ENCODE measurements around the gene TMOD4.
A peak's percentile ranks its signal among the peaks of the same experiment; 100 is the strongest.
"Not testable (repeated sequence)": the region's sequence is repeated elsewhere in the genome, so short reads cannot be mapped to it uniquely, and the experiment has no call there.

Gene TMOD4

DNA sequence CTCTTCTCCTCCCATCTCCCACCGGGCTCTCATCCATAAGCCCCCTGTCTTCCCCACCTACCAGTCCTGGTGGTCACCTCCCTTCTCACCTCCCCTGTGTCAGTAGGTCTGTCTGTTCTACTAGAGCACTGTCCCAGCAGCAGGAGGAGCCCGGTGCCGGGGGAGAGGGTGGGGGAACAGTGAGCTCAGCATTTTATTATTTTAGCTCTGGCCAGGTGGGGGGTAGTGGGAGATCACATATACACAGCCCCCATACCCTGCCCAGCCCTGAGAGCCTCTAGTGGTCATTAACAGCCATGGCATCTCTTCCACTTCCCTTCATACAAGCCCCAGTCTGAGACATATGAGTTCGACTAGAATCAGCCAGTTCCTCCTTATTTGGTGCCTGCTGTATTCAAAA is at the start of gene TMOD4:
TMOD4 (minus strand) TSS at position 119 of the 400 bp plus-strand sequence. CDS start 1,106 bp downstream, outside the sequence.
- DNase-seq, result no peak

DNA sequence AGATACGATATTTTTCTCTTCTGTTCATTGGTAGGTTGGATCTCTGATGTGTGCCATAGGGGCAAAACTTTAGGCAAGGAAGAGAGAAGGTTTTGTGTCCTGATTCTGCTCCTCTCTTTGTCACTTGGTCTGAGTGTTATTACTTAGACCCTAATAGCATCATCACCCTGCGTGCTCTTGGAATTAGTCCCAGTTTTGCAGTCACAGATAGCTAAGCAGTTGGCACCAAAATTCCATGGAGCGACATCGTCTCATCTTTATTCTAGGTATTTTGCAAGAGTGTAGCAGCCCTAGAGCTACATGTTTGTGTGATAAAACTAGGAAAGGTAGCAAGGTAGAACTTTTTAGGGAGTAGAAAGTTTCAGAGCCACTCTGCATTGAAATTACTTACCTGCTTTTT is 46.3 kb upstream of the TMOD4 start:
- DNase-seq, result no peak

DNA sequence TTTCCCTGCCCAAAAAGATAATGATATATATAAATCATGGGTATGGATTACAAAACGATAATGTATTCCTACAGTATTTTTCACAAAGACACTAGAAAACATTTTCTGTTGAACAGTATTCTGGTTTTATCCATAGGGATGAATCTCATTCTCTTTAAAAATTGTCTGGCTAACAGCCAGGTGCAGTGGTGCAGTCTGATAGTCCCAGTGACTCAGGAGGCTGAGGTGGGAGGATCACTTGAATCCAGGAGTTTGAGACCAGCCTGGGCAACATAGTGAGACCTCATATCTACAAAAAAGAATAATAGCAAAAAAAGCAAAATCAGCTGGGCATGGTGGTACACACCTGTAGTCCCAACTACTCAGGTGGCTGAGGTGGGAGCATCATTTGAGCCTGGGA is 45.8 kb upstream of the TMOD4 start:
- DNase-seq, result no peak

DNA sequence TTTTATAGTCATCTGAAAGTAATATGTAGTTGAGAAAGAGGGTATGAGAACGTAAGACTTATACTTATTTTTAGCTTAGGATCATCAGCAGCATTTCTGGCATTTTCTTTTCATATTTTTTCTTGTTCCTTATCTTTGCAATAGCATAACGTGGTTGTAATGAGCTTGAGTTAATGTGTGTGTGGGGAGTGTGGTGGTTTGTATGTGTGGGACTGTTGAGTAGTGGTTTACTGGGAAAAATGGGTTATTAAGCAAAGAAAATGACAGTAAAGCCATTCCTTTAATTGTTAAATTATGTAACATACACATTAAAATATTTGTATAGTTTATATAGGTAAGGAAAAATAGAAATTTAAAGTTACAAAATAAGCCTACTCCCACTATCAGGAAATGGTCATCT is 37.8 kb upstream of the TMOD4 start:
- DNase-seq, result no peak

DNA sequence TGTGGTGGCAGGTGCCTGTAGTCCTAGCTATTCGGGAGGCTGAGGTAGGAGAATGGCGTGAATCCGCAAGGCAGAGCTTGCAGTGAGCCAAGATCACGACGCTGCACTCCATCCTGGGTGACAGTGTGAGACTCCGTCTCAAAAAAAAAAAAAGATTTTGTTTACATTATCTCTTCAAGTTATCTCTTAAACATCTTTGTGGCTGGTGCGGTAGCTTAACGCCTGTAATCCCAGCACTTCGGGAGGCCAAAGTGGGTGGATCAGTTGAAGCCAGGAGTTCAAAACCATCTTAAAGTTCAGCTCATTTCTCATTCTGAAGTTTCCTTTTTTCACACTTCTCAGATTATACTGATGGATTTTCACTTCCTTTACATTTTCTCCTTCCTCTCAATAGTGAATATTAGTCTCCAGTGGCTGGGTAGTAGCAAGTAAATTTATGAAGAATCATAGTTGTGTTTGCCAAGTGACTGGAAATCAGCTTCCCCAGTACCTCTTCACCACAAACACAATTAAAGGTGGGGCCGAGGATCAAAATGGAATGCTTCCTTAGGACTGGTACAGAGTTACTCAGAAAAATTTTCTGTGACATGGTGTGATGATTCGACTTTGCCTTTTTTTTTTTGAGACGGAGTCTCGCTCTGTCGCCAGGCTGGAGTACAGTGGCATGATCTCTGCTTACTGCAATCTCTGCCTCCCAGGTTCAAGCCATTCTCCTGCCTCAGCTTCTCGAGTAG is 36.4 kb upstream of the TMOD4 start:
- DNase-seq, result no peak

DNA sequence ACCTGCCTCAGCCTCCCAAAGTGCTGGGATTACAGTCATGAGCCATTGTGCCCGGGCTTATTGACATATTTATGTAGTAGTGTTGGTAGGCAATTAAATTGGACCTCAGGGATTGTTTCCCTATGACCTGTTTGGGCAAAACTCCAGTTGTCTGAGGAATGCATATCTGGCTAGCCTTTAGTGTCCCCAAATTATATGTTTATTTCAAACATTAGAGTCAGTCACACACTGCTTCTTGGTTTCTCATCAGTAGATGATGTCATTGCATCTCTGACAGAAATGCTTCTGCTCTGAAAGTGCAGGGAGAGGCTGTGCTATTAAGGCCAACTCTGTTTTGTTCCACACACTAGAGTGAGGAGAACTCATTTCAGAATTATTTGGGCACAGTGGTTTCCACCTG is 35.0 kb upstream of the TMOD4 start:
- DNase-seq, result no peak

DNA sequence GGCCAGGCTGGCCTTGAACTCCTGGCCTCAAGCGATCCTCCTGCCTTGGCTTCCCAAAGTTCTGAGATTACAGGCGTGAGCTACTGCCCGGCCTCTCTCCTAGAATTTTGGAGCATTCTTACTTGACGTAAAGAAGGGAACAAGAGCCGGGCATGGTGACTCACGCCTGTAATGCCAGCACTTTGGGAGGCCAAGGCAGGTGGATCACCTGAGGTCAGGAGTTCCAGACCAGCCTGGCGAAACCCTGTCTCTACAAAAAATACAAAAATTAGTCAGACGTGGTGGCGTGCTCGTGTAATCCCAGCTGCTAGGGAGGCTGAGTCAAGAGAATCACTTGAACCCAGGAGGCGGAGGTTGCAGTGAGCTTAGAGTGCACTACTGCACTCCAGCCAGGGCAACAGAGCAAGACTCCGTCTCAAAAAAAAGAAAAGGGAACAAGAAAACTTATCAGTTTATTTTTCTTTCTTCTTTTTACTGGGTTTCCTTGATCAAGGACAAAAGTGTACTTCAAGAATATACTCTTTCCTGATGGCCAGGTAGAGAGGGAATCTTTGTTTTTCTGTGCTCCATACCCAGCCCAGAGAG is 29.7 kb upstream of the TMOD4 start:
- not testable (repeated sequence) for DNase-seq

DNA sequence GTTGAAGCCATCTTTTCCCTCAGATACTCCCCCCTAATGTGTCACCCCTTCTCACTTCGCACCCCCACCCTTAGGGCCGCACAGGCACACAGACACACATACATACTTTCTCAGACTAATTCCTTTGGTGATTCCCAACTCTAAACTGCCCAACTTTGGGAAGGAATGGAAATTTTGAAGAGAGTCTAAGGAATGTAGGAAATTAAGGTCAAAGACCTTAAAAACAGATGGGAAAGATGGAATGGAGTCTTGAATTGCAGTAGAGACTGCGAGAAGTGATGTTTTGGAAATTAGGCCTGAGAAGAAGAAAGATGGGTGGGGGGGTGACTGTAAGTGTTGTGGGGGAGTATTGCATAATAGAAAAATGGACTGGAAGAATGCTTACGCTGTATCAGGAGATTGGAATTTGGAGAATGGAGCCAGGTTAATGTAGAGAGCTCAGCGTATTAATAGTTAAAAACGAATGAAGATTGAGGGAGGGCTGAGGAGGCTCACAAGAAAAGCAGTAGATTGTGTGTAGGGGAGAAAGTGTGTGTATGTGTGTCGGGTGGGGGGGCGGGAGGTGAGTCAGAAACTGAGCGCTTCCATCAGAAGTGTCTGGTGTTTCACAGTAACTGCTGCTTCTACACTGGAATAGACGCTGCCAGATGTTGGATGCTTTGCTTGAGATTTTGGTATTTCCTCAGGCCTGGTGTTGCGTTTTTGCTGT is 24.2 kb upstream of the TMOD4 start:
- no peak for DNase-seq

DNA sequence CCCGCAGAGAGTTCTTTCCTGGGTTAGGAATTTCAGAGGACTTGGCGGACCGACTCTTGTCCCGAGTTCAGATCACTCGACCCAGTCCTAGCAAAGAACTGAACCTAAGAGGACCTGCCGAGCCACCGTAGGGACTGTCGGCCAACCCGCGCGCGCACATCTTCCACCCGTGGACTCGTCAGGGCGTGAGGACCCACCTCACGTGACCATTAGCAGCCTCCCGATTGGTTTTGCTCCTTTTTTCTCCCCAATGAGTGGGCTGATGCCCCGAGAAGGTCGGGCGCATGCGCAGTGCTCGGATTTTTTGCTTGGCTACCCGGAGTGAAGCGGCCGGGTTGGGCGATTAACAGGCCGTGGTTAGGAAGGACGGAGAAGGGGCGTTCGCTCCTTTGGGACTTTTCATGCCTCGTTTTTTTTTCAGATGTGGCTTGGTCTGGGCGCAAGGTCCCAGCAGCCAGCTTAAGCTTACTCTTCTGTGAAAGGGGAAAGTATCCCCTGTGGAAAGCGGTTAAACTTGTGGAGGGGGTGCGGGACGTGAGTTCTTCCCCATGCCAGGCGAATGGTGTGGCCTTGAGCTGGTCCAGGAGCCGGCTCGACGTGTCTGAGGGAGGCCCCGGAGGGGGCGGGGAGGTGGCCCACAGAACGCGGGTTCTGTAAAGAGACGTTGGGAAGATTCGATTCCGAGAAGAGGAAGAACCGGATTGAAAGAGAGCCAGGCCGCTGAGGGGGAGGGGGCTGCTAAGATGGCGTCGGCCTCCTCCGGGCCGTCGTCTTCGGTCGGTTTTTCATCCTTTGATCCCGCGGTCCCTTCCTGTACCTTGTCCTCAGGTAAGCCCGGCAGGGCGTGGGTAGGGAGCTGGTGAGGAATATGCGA is 22.7 kb upstream of the TMOD4 start, which contains the start of gene PIP5K1A:
PIP5K1A (plus strand) TSS at position 299 of the 874 bp plus-strand sequence; CDS start at position 744, 445 bp downstream.
- DNase-seq, result peak; percentile 97

DNA sequence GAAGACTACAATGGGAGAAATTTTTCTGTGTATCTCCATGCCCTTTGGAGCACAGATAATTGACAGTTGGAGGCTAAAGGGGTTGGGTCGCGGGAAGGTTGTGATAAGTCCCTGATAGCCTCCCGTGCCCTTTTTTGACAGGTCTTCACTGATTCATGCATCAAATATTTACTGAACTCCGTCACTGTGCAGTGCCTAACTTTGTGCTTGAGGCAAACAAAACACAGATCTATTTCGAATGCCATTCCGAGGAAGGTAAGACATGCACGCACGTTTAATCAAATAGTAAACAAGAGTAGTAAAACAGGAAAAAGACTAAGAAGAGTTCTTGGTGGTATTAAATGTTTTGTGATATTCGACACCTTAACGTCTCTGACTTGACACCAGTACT is 22.1 kb upstream of the TMOD4 start:
- DNase-seq, result no peak

DNA sequence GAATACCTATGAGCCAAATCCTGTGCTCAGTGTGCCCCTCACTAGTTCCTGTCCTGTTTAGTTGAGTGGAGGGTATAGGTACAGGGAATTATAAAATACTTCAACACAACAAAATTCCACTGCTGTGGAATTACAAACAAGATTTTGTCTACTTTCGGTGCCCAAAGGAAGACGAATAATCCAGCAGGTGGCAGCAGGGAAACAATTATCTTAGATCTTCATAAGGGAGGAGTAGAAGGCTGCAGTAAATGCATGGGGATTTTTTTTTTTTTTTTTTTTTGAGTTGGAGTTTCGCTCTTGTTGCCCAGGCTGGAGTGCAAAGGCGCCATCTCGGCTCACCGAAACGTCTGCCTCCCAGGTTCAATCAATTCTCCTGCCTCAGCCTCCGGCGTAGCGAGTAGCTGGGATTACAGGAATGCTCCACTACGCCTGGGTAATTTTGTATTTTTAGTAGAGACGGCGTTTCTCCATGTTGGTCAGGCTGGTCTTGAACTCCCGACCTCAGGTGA is 20.6 kb upstream of the TMOD4 start:
- peak; percentile 78 for DNase-seq

DNA sequence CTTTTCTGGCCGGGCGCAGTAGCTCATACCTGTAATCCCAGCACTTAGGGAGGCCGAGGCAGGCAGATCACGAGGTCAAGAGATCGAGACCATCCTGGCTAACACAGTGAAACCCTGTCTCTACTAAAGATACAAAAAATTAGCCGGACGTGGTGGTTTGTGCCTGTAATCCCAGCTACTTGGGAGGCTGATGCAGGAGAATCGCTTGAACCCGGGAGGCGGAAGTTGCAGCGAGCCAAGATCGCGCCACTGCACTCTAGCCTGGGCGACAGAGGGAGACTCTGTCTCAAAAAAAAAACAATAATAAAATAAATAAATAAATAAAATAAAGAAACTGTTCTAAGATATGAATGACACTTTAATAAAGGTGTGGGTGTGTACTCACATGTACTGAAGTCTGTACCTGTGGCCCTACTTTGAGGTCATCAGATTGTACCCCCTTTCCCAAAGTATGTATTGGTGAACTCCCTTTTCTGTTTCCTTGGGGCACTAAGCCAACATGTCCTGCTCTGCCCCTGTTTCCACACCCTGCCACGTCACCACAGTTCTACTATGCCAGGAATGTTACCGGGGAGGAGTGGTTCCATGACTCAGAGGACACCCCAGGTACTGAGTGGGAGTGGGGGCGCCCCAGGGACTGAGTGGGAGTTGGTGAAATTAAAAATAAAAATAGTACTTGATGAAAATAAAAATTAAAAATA is 19.3 kb upstream of the TMOD4 start:
- not testable (repeated sequence) for DNase-seq

DNA sequence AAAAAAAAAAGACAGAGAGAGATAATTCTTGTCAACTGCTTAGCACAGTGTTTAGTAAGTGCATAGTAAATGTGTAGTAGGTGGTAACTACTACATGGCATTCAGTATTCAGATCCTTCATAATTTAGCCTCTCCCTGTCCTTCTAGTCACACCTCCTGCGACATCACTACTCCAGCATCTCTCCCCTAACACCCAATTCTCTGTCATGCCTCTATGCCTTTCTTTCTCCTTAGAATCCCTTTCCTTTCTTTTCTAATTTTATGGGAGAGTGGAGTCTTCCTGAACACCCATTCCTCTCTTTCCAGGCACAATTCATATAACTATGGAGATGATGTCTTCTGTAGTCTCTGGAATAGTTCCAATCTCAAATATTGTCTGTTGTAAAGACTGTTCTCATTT is 18.1 kb upstream of the TMOD4 start:
- no peak for DNase-seq

DNA sequence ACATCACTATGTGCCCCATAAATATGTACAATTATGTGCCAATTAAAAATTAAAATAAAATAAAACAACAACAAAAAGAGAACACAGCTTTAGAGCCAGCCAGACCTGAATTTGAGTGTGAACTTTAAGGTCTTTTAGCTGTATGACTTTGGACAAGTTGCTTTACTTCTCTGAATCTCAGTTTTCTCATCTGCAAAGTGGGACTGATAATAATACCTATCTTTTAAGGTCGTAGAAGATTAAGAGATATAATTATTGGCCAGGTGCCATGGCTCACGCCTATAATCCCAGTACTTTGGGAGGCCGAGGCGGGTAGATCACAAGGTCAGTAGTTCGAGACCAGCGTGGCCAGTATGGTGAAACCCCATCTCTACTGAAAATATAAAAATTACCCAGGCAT is 17.5 kb upstream of the TMOD4 start:
- no peak for DNase-seq

DNA sequence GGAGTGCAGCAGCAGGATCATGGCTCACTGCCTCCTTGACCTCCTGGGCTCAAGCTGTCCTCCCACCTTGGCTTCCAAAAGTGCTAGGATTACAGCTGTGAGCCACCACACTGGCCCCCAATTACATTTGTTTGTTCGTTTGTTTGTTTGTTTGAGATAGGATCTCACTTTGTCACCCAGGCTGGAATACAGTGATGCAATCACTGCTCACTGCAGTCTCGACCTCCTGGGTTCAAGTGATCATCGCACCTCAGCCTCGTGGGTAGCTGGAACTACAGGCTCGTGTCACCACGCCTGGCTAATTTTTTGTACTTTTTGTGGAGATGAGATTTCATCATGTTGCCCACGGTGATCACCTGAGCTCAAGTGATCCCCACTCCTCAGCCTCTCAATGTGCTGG is 16.3 kb upstream of the TMOD4 start:
- DNase-seq, result no peak

DNA sequence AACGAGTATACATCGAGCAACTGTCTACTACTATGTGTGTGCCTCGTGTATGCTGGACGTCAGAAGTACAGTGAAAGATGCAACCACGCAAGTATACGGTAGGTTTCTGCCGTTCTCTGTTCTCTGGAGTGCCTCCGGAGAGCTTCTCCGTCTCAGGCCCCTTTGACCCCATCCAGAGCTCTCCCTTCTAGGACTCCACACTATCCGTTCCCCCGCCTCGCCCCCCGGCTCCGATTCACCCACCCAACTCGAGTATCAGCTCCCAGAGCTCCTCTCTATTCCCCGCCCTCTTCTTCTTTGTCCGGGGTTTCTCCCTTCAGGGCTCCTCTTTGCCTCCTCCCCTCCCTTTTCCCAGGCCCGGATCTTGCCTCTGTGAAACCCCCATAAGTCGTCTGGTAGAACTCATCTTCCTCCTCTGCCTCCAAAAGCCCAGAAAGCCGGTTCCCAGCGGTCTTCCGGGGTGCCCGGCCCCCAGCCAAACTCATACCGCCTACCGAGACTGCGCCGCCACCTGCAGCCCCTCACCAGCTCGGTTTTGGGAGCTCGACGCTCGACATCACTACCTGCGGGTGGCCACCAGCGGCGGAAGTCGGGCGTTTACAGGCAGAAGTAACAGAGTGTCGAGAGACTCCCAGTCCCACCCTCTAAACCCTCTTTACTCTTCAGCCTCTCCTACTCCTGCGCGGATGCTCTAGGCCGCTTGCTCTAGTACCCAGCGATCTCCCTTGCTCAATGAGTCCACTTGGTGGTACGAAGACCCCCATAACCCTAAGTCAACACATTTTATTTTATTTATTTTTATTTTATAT is 14.1 kb upstream of the TMOD4 start, which contains the start of gene VPS72:
VPS72 (minus strand) TSS at position 561 of the 809 bp plus-strand sequence; CDS start at position 485, 76 bp downstream.
- peak; percentile 87 for DNase-seq

DNA sequence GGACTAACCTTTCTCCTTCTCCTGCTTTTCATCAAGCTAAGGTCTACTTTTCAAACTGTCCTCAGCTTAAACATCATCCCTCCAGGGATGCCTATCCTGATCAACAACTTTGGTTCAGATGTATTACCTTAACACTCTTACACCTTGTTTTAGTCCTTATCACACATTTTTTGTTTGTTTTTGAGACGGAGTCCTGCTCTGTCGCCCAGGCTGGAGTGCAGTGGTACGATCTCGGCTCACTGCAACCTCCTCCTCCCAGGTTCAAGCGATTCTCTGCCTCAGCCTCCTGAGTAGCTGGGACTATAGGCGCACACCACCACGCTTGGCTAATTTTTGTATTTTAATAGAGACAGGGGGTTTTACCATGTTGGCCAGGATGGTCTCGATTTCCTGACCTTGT is 12.9 kb upstream of the TMOD4 start:
- not testable (repeated sequence) for DNase-seq

DNA sequence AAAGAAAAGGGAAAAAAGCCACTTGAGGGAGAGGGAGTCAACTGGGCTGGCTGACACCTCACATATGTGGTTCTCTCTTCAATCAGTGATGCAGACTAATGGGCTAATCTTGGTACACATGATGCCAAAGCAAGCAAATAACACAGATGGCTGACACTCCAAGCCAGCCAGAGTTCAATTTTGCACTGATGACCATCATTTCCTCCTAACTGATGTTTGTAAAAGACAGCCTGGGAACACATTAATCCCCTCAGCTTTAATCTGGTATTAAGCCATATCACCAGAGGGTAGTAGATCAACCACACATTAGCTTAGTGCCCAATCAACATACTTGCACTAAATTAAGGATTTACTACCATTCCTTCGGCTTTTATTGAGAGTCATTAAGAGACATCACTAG is 11.4 kb upstream of the TMOD4 start:
- DNase-seq, result peak; percentile 3

DNA sequence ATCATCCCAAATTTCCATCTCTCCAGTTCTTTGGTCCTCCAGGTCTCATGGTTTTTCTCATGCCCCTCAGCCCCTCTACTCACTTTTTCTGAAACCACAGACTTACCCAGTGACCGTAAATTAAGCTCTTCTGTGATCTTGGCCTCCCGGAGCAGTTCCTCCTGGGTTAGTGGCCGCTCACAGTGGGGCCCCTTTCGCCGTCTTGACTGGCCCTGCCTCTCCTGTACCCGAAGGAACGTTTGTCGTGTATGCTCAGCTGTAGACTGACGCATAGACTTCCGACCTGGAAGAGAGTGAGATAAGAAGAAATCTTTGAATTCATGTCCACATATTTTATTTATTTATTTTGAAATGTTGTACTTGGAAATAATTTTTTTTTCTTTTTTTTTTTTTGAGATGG is 8.4 kb upstream of the TMOD4 start:
- no peak for DNase-seq

DNA sequence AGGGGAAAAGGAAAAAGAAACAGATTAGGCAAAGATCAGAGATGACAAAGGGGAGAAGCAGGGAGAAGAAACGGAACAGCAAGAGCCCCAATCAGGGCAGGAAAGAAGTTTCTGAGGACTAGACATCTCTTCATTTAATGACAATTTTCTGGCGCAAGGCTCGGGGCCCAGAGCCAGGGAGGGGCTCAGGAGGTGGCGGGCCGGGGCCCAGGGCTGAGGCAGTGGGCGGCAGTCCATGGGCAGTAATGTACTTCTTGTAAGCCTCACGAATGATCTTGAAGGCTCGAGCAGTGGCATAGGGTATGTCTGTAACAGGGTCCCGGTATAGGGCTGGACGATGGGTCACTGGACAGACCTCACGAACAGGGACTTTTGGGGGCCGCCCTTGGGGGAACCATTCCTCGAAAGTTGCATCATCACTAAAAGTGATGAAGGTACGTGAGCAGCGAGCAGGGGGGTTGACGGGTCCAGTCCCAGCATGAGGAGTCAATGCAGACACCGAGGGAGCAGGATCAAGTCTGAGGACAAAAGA is 799 bp upstream of the TMOD4 start:
- no peak for DNase-seq

All from NCI-H2171 (cell line).